Osteoblast (primary cell): ENCODE results near the gene ARFGAP2. TPM values are rescaled to one million over a fixed set of nuclear protein-coding genes. Genes with fewer than 3 reads are reported as not detected.

Source experiments
- DNase-seq: peaks from one replicate; pipeline ENCODE4 v3.0.0; 2011; ENCODE audit warnings: low spot score, mixed read lengths; ENCODE audit not compliant: insufficient read length; ENCODE audit errors: missing footprints
- H2AFZ ChIP-seq: 2 replicates; pipeline ENCODE4 v1.6.0; 2011; ENCODE audit warnings: mild to moderate bottlenecking, low read length
- H3K27ac ChIP-seq: 2 replicates; pipeline ENCODE4 v1.5.1; 2011; ENCODE audit warnings: mild to moderate bottlenecking, low read depth, low read length, moderate library complexity
- H3K27me3 ChIP-seq: 2 replicates; pipeline ENCODE4 v1.6.0; 2012; ENCODE audit warnings: mild to moderate bottlenecking, control low read depth, inconsistent platforms, low read length, moderate library complexity; ENCODE audit not compliant: insufficient read depth
- H3K36me3 ChIP-seq: 2 replicates; pipeline ENCODE4 v1.5.1; 2011; ENCODE audit warnings: mild to moderate bottlenecking, low read length, control low read depth, moderate library complexity; ENCODE audit not compliant: insufficient read depth
- H3K4me1 ChIP-seq: 2 replicates; pipeline ENCODE4 v1.5.1; 2011; ENCODE audit warnings: mild to moderate bottlenecking, low read length, control low read depth, moderate library complexity; ENCODE audit not compliant: insufficient read depth
- H3K4me2 ChIP-seq: 2 replicates; pipeline ENCODE4 v1.6.0; 2011; ENCODE audit warnings: mild to moderate bottlenecking, low read length; ENCODE audit not compliant: insufficient read depth
- H3K4me3 ChIP-seq: fragments of 200-600 bp; sonication (generic); 3 replicates; pipeline ENCODE4 v1.5.1; 2012; ENCODE audit warnings: mild to moderate bottlenecking, low read length, inconsistent platforms; ENCODE audit not compliant: insufficient read depth
- H3K79me2 ChIP-seq: 2 replicates; pipeline ENCODE4 v1.6.0; 2012; ENCODE audit warnings: mild to moderate bottlenecking, low read length, control low read depth, inconsistent platforms; ENCODE audit not compliant: insufficient read depth
- H3K9me3 ChIP-seq: 2 replicates; pipeline ENCODE4 v1.5.1; 2011; ENCODE audit warnings: low read depth, low read length, control low read depth
- H4K20me1 ChIP-seq: 2 replicates; pipeline ENCODE4 v1.6.0; 2012; ENCODE audit warnings: mild to moderate bottlenecking, low read length, control low read depth; ENCODE audit not compliant: insufficient read depth
- CTCF ChIP-seq: IDR thresholded peaks from 2 replicates; pipeline ENCODE4 v1.5.1; 2011; ENCODE audit warnings: mild to moderate bottlenecking, low read depth, low read length, moderate library complexity; ENCODE audit errors: extremely low read depth
- total RNA-seq: library from RNA; depleted of rRNA; stranded (reverse); fragments of >200 nt; gene quantifications from 2 replicates; pipeline ENCODE4 v1.2.3, GENCODE V29; 2012

Gene ARFGAP2
- total RNA-seq, 1 donor = 139 TPM

- no peak for TF ChIP-seq CTCF
- Histone ChIP-seq H3K79me2 (peaks cover 17% of the 10 kb centered on the region), H3K4me1 (peaks cover 25% of the 10 kb centered on the region), H3K27ac (peak overlapping the region; percentile 65), H3K4me2 (peak overlapping the region; percentile 29), H3K9me3 (no peaks in the 10 kb centered on the region), H3K4me3 (no peak overlapping the region), H3K36me3 (peaks cover 11% of the 10 kb centered on the region), H4K20me1 (peaks cover 5% of the 10 kb centered on the region), H3K27me3 (no peaks in the 10 kb centered on the region), H2AFZ (no peak overlapping the region)
- DNase-seq = no peak
Observed at GRCh38 chr11:47220401-47220821, 43.7 kb upstream of the ARFGAP2 start.

DNA sequence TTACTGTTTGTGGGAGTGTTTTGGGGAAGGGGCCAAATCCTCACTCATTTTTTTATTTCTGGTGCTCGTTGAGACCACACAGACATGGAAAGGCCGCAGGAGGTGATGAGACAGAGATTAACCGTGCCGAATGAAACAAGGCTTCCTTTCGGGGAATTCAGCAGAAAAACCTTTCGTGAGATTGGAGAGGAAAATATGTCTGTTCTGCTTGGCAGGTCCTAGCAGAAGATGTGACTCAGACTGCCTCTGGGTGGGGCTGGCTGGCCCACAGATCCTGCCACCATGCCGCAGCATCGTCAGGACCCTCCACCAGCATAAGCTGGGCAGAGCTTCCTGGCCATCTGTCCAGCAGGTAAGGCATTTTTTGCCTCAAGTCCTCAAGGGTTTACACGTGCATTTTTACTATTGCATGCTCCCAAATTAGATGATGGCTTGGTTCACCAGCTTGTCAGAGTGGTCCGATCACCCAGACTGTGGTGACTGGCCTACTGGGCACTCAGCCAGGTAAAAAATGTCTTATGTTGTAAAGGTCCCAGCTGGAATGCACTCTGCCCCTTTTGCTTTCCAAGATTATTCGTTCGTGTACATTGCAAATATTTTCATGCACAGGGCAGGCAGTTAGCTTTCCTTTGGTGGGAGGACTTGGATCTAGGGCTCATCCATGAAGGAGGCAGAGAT lies 39.6 kb upstream of the ARFGAP2 start:
- DNase-seq = peak; percentile 92
- H3K79me2 ChIP-seq = peaks cover 22% of the 10 kb centered on the region
- H3K9me3 ChIP-seq = no peaks in the 10 kb centered on the region
- H3K36me3 ChIP-seq = peaks cover 4% of the 10 kb centered on the region
- H3K4me2 ChIP-seq = peak overlapping the region; percentile 100
- TF ChIP-seq CTCF = no peak
- no peaks in the 10 kb centered on the region for H3K27me3 ChIP-seq
- peak overlapping the region; percentile 83 for H3K4me3 ChIP-seq
- H2AFZ ChIP-seq = no peak overlapping the region
- H3K27ac ChIP-seq = peak overlapping the region; percentile 93
- H4K20me1 ChIP-seq = peaks cover 5% of the 10 kb centered on the region
- H3K4me1 ChIP-seq = peaks cover 31% of the 10 kb centered on the region

GRCh38 chr11:47215366-47215910 lies 38.8 kb upstream of the ARFGAP2 start:
- DNase-seq = no peak
- Histone ChIP-seq H3K4me2 (peak overlapping the region; percentile 100), H3K4me3 (peak overlapping the region; percentile 83), H2AFZ (peak overlapping the region; percentile 89), H3K36me3 (peaks cover 4% of the 10 kb centered on the region), H4K20me1 (peaks cover 5% of the 10 kb centered on the region), H3K79me2 (peaks cover 22% of the 10 kb centered on the region), H3K9me3 (no peaks in the 10 kb centered on the region), H3K27ac (peak overlapping the region; percentile 93), H3K4me1 (peaks cover 28% of the 10 kb centered on the region), H3K27me3 (no peaks in the 10 kb centered on the region)
- TF ChIP-seq CTCF = no peak

- Histone ChIP-seq H3K27me3 (no peaks in the 10 kb centered on the region), H3K4me1 (peaks cover 20% of the 10 kb centered on the region), H3K27ac (peak overlapping the region; percentile 93), H4K20me1 (peaks cover 5% of the 10 kb centered on the region), H3K4me3 (peak overlapping the region; percentile 83), H3K79me2 (peaks cover 22% of the 10 kb centered on the region), H3K36me3 (peaks cover 4% of the 10 kb centered on the region), H3K4me2 (peak overlapping the region; percentile 100), H2AFZ (peak overlapping the region; percentile 95), H3K9me3 (no peaks in the 10 kb centered on the region)
- DNase-seq = peak; percentile 95
- no peak for TF ChIP-seq CTCF
Observed at GRCh38 chr11:47213950-47214565, 37.4 kb upstream of the ARFGAP2 start.
